H9 (cell line): ENCODE data around the gene SLCO4A1. TPM values are rescaled to one million over a fixed set of nuclear protein-coding genes. Genes with fewer than 3 reads are reported as not detected.

ENCODE experiments used
- DNase-seq: peaks from one replicate; pipeline ENCODE4 v3.0.0-alpha.2; 2017
- H2AFZ ChIP-seq: one replicate; pipeline ENCODE4 v1.6.1; 2013; ENCODE audit warnings: mild to moderate bottlenecking, low read length, control low read depth, moderate library complexity
- H2AK5ac ChIP-seq: 2 replicates; pipeline ENCODE4 v1.6.1; 2013; ENCODE audit warnings: low read length, control low read depth, mixed read lengths; ENCODE audit not compliant: insufficient read length
- H2BK120ac ChIP-seq: one replicate; pipeline ENCODE4 v1.6.1; 2013; ENCODE audit warnings: low read depth, mild to moderate bottlenecking, low read length, control low read depth, inconsistent platforms; ENCODE audit not compliant: poor library complexity, severe bottlenecking
- H2BK12ac ChIP-seq: 2 replicates; pipeline ENCODE4 v1.6.1; 2013; ENCODE audit warnings: low read length, control low read depth, mixed read lengths, low read depth; ENCODE audit not compliant: insufficient read length
- H2BK15ac ChIP-seq: 2 replicates; pipeline ENCODE4 v1.6.1; 2013; ENCODE audit warnings: low read depth, low read length, control low read depth
- H2BK20ac ChIP-seq: one replicate; pipeline ENCODE4 v1.6.1; 2013; ENCODE audit warnings: low read depth, mild to moderate bottlenecking, low read length, control low read depth, inconsistent platforms; ENCODE audit not compliant: poor library complexity, severe bottlenecking
- H2BK5ac ChIP-seq: 2 replicates; pipeline ENCODE4 v1.6.1; 2013; ENCODE audit warnings: low read length, control low read depth, mixed read lengths; ENCODE audit not compliant: insufficient read length
- H3K14ac ChIP-seq: 2 replicates; pipeline ENCODE4 v1.6.1; 2013; ENCODE audit warnings: low read length, control low read depth; ENCODE audit not compliant: insufficient read depth
- H3K18ac ChIP-seq: 2 replicates; pipeline ENCODE4 v1.6.1; 2013; ENCODE audit warnings: low read depth, mild to moderate bottlenecking, mixed read lengths, low read length, control low read depth; ENCODE audit not compliant: insufficient read length
- H3K23ac ChIP-seq: 2 replicates; pipeline ENCODE4 v1.6.1; 2013; ENCODE audit warnings: low read length, control low read depth, mixed read lengths, low read depth; ENCODE audit not compliant: insufficient read length
- H3K23me2 ChIP-seq: 2 replicates; pipeline ENCODE4 v1.6.1; 2013; ENCODE audit warnings: low read depth, mild to moderate bottlenecking, mixed read lengths, low read length, control low read depth; ENCODE audit not compliant: insufficient read length, poor library complexity, severe bottlenecking
- H3K27ac ChIP-seq: 2 replicates; pipeline ENCODE4 v1.5.1; 2013; ENCODE audit warnings: low read length, control low read depth, mixed read lengths, low read depth; ENCODE audit not compliant: insufficient read length
- H3K27me3 ChIP-seq: 2 replicates; pipeline ENCODE4 v1.6.1; 2013; ENCODE audit warnings: low read length, control low read depth, inconsistent platforms; ENCODE audit not compliant: insufficient read depth
- H3K4ac ChIP-seq: 2 replicates; pipeline ENCODE4 v1.6.1; 2013; ENCODE audit warnings: low read depth, mild to moderate bottlenecking, control low read depth, inconsistent platforms, low read length, moderate library complexity
- H3K4me1 ChIP-seq: 2 replicates; pipeline ENCODE4 v1.6.1; 2013; ENCODE audit warnings: low read length, control low read depth, inconsistent platforms; ENCODE audit not compliant: insufficient read depth
- H3K4me2 ChIP-seq: 2 replicates; pipeline ENCODE4 v1.6.1; 2013; ENCODE audit warnings: low read length, control low read depth, mixed read lengths; ENCODE audit not compliant: insufficient read length, insufficient read depth
- H3K56ac ChIP-seq: 2 replicates; pipeline ENCODE4 v1.6.1; 2013; ENCODE audit warnings: low read depth, mild to moderate bottlenecking, mixed read lengths, low read length, control low read depth; ENCODE audit not compliant: insufficient read length
- H3K79me1 ChIP-seq: 2 replicates; pipeline ENCODE4 v1.6.1; 2013; ENCODE audit warnings: low read depth, mild to moderate bottlenecking, moderate library complexity, low read length, control low read depth, inconsistent platforms; ENCODE audit not compliant: insufficient read depth, poor library complexity, severe bottlenecking
- H3K79me2 ChIP-seq: 2 replicates; pipeline ENCODE4 v1.6.1; 2013; ENCODE audit warnings: low read length, control low read depth, inconsistent platforms; ENCODE audit not compliant: insufficient read depth
- H3K9ac ChIP-seq: 2 replicates; pipeline ENCODE4 v1.6.1; 2013; ENCODE audit warnings: low read length, control low read depth, mixed read lengths; ENCODE audit not compliant: insufficient read length; ENCODE audit errors: extremely low read depth
- H3K9me3 ChIP-seq: one replicate; pipeline ENCODE4 v1.6.1; 2013; ENCODE audit warnings: low read depth, low read length, inconsistent platforms; ENCODE audit not compliant: control insufficient read depth
- H3T11ph ChIP-seq: one replicate; pipeline ENCODE4 v1.6.1; 2013; ENCODE audit warnings: mild to moderate bottlenecking, low read length, control low read depth, inconsistent platforms
- H4K20me1 ChIP-seq: one replicate; pipeline ENCODE4 v1.6.1; 2013; ENCODE audit not compliant: control insufficient read depth, insufficient read length, insufficient read depth
- H4K5ac ChIP-seq: 2 replicates; pipeline ENCODE4 v1.6.1; 2013; ENCODE audit warnings: low read depth, mild to moderate bottlenecking, mixed read lengths, low read length, control low read depth; ENCODE audit not compliant: insufficient read length
- H4K8ac ChIP-seq: replicated peaks from 2 replicates; pipeline ENCODE4 v1.6.1; 2013; ENCODE audit warnings: low read length, control low read depth, mixed read lengths, low read depth; ENCODE audit not compliant: insufficient read length
- H4K91ac ChIP-seq: 2 replicates; pipeline ENCODE4 v1.6.1; 2013; ENCODE audit warnings: low read depth, mild to moderate bottlenecking, moderate library complexity, mixed read lengths, low read length, control low read depth; ENCODE audit not compliant: insufficient read length
- H3K27ac Mint-ChIP-seq, 3 experiments: 2 replicates in 2 of 3; 3 replicates in 1 of 3; pipeline ENCODE4 v1.8.0; 2020 to 2021; ENCODE audit warnings: mixed read lengths in 3 of 3, mild to moderate bottlenecking in 1 of 3, moderate library complexity in 1 of 3
- H3K27me3 Mint-ChIP-seq: 2 replicates; pipeline ENCODE4 v1.8.0; 2021; ENCODE audit warnings: low read depth, mild to moderate bottlenecking, moderate library complexity, mixed read lengths
- H3K36me3 Mint-ChIP-seq, 3 experiments: 2 replicates in 2 of 3; 3 replicates in 1 of 3; pipeline ENCODE4 v1.8.0; 2020 to 2021; ENCODE audit warnings: low read depth in 3 of 3, mixed read lengths in 3 of 3; ENCODE audit not compliant: insufficient read depth in 1 of 3
- H3K4me1 Mint-ChIP-seq, 2 experiments: 2 replicates each; pipeline ENCODE4 v1.8.0; 2020; ENCODE audit warnings: mixed read lengths in 2 of 2
- H3K4me3 Mint-ChIP-seq, 2 experiments: 2 replicates in 1 of 2; 3 replicates in 1 of 2; pipeline ENCODE4 v1.8.0; 2020 to 2021; ENCODE audit warnings: mild to moderate bottlenecking in 2 of 2, mixed read lengths in 2 of 2, moderate library complexity in 1 of 2
- H3K9me3 Mint-ChIP-seq, 2 experiments: 2 replicates in 1 of 2; 3 replicates in 1 of 2; pipeline ENCODE4 v1.8.0; 2020; ENCODE audit warnings: mild to moderate bottlenecking in 2 of 2, mixed read lengths in 2 of 2, moderate library complexity in 1 of 2
- CTCF ChIP-seq: fragments of 200-600 bp; sonication (generic); conservative IDR thresholded peaks from 3 replicates; pipeline ENCODE4 v1.8.0; 2021; ENCODE audit warnings: antibody characterized with exemption, mild to moderate bottlenecking
- WGBS: extraction: QIAGEN DNeasy Blood & Tissue Kit; methylation state at CpG from one replicate; pipeline ENCODE4 v1.1.7; 2013; ENCODE audit warnings: missing lambda C conversion rate, low lambda C conversion rate, mixed read lengths; ENCODE audit not compliant: insufficient read length; ENCODE audit errors: extremely low coverage; 5-methylcytosine and 5-hydroxymethylcytosine counted together
- total RNA-seq: library from RNA; stranded (reverse); gene quantifications from 2 replicates; pipeline ENCODE4 v1.2.1, GENCODE V29; 2021

Gene SLCO4A1
- total RNA-seq, 1 experiment from 2014 or later, result 9.4 TPM

DNA sequence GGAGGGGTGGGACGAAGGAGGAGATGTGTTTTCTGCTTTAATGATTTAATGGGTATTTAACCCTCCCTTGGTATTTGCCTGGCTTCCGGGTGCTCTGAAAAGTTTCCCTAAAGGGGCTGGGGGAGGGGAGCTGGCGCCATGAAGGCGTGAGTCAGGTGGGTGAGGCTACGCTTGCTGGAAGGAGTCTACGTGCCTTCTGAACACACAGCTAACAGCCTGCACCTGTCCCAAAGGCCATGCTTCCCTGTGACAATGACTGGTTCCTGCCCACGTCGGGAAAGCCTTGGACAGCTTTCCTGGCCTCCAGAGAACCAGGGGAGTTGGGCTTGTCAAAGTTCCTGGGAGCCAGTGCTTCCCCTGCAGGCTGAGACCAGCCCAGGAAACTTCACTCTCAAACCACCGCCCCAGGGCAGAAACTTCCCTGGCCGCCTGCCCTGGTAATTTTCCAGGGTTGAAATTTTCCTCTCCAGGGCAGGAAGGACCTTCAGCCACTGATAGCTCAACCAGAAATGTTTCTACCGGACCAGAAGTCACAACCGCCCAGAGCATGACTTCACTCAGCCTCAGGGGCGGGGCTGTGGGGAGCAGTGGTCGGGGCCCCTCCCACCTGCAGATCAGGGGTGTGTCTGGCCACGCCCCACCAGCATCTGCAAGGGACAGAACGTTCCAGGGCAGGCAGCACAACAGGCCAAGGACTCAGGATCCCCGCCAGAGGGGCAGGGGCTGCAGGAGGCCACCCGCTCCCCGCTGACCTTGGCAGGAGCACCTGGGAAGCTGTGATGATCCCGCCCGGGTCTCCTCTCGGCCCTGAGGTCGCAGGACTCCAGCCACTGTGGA lies 18.6 kb upstream of the SLCO4A1 start:
- Histone ChIP-seq H4K91ac (no peak overlapping the region), H2BK12ac (no peak overlapping the region), H3K4me2 (peak overlapping the region; percentile 3), H3K23me2 (no peaks in the 10 kb centered on the region), H4K20me1 (no peaks in the 10 kb centered on the region), H3K4me1 (peaks cover 2% of the 10 kb centered on the region; the same call in 1 of the 2 replicates), H3K79me1 (no peaks in the 10 kb centered on the region), H3K23ac (no peak overlapping the region), H4K5ac (no peak overlapping the region), H3K79me2 (no peaks in the 10 kb centered on the region), H2BK15ac (no peak overlapping the region), H3K27ac (no peak overlapping the region), H3K56ac (no peak overlapping the region), H3K9ac (no peak overlapping the region), H3T11ph (no peak overlapping the region), H4K8ac (no peak overlapping the region), H2BK120ac (no peak overlapping the region), H2BK20ac (no peak overlapping the region), H2AK5ac (no peak overlapping the region), H3K27me3 (no peaks in the 10 kb centered on the region), H3K9me3 (no peaks in the 10 kb centered on the region), H3K14ac (no peak overlapping the region), H2BK5ac (no peak overlapping the region), H2AFZ (no peak overlapping the region), H3K4ac (no peak overlapping the region), H3K18ac (peak overlapping the region; percentile 34)
- TF ChIP-seq CTCF, result no peak
- no peaks in the 10 kb centered on the region for H3K36me3 Mint-ChIP-seq
- peak overlapping the region in 1 of 2 experiments; percentile 42; a peak in 1 of 5 replicates for H3K4me3 Mint-ChIP-seq
- H3K9me3 Mint-ChIP-seq, result no peaks in the 10 kb centered on the region
- WGBS, result no CpG with 5 or more reads among the region's 23 CpGs
- H3K27me3 Mint-ChIP-seq, result no peaks in the 10 kb centered on the region; the same call in 1 of the 2 replicates
- peak overlapping the region in 1 of 3 experiments; percentile 94; a peak in 1 of 7 replicates for H3K27ac Mint-ChIP-seq
- DNase-seq, result peak; percentile 93
- H3K4me1 Mint-ChIP-seq, result peaks cover 22 to 29% of the 10 kb centered on the region in 2 experiments
